ENCODE results near the gene NUAK1. TPM values are rescaled to one million over a fixed set of nuclear protein-coding genes. Genes with fewer than 3 reads are reported as not detected.

NUAK1 gene
- total and polyA plus RNA-seq, 2 experiments from 2014 or later = 5.4 to 16.9 TPM

DNA sequence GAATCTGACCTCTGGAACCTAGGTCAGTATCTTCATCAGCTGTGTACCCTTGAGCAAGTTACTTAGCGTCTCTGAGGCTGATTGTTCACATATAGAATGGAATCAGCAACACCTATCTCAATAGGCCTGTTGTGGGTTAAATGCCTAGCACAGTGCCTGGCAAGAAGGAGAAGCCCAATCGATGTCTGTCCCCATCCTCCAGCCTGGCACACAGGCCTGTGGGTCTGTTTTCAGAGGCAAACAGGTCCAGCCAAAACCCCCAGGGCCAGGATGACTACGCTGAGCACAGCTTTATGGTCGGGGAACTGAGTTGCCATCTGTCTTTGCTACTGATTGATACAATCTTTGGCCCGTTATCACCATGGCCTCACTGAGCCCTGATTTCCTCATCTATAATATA, 89.2 kb downstream of the NUAK1 start (continued):
- TF ChIP-seq, protein P1, sequence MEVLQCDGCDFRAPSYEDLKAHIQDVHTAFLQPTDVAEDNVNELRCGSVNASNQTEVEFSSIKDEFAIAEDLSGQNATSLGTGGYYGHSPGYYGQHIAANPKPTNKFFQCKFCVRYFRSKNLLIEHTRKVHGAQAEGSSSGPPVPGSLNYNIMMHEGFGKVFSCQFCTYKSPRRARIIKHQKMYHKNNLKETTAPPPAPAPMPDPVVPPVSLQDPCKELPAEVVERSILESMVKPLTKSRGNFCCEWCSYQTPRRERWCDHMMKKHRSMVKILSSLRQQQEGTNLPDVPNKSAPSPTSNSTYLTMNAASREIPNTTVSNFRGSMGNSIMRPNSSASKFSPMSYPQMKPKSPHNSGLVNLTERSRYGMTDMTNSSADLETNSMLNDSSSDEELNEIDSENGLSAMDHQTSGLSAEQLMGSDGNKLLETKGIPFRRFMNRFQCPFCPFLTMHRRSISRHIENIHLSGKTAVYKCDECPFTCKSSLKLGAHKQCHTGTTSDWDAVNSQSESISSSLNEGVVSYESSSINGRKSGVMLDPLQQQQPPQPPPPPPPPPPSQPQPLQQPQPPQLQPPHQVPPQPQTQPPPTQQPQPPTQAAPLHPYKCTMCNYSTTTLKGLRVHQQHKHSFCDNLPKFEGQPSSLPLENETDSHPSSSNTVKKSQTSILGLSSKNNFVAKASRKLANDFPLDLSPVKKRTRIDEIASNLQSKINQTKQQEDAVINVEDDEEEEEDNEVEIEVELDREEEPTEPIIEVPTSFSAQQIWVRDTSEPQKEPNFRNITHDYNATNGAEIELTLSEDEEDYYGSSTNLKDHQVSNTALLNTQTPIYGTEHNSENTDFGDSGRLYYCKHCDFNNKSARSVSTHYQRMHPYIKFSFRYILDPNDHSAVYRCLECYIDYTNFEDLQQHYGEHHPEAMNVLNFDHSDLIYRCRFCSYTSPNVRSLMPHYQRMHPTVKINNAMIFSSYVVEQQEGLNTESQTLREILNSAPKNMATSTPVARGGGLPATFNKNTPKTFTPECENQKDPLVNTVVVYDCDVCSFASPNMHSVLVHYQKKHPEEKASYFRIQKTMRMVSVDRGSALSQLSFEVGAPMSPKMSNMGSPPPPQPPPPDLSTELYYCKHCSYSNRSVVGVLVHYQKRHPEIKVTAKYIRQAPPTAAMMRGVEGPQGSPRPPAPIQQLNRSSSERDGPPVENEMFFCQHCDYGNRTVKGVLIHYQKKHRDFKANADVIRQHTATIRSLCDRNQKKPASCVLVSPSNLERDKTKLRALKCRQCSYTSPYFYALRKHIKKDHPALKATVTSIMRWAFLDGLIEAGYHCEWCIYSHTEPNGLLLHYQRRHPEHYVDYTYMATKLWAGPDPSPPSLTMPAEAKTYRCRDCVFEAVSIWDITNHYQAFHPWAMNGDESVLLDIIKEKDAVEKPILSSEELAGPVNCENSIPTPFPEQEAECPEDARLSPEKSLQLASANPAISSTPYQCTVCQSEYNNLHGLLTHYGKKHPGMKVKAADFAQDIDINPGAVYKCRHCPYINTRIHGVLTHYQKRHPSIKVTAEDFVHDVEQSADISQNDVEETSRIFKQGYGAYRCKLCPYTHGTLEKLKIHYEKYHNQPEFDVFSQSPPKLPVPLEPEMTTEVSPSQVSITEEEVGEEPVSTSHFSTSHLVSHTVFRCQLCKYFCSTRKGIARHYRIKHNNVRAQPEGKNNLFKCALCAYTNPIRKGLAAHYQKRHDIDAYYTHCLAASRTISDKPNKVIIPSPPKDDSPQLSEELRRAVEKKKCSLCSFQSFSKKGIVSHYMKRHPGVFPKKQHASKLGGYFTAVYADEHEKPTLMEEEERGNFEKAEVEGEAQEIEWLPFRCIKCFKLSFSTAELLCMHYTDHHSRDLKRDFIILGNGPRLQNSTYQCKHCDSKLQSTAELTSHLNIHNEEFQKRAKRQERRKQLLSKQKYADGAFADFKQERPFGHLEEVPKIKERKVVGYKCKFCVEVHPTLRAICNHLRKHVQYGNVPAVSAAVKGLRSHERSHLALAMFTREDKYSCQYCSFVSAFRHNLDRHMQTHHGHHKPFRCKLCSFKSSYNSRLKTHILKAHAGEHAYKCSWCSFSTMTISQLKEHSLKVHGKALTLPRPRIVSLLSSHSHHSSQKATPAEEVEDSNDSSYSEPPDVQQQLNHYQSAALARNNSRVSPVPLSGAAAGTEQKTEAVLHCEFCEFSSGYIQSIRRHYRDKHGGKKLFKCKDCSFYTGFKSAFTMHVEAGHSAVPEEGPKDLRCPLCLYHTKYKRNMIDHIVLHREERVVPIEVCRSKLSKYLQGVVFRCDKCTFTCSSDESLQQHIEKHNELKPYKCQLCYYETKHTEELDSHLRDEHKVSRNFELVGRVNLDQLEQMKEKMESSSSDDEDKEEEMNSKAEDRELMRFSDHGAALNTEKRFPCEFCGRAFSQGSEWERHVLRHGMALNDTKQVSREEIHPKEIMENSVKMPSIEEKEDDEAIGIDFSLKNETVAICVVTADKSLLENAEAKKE (CRISPR knock-in tag; IDR thresholded peaks at IDR 0.05) = no peak
- TF ChIP-seq JUNB (IDR thresholded peaks at IDR 0.05; ENCODE audit: unreplicated experiment) (no peak), POLR2AphosphoS5 (IDR thresholded peaks at IDR 0.05; ENCODE audit: low read depth) (no peak), CREB1 (CRISPR knock-in tag; IDR thresholded peaks at IDR 0.05; ENCODE audit: low read depth) (no peak)
- TF ChIP-seq, protein P2, sequence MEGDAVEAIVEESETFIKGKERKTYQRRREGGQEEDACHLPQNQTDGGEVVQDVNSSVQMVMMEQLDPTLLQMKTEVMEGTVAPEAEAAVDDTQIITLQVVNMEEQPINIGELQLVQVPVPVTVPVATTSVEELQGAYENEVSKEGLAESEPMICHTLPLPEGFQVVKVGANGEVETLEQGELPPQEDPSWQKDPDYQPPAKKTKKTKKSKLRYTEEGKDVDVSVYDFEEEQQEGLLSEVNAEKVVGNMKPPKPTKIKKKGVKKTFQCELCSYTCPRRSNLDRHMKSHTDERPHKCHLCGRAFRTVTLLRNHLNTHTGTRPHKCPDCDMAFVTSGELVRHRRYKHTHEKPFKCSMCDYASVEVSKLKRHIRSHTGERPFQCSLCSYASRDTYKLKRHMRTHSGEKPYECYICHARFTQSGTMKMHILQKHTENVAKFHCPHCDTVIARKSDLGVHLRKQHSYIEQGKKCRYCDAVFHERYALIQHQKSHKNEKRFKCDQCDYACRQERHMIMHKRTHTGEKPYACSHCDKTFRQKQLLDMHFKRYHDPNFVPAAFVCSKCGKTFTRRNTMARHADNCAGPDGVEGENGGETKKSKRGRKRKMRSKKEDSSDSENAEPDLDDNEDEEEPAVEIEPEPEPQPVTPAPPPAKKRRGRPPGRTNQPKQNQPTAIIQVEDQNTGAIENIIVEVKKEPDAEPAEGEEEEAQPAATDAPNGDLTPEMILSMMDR (conservative IDR thresholded peaks at IDR 0.05; ENCODE audit: low read depth in 2 of 2) = no peak

DNA sequence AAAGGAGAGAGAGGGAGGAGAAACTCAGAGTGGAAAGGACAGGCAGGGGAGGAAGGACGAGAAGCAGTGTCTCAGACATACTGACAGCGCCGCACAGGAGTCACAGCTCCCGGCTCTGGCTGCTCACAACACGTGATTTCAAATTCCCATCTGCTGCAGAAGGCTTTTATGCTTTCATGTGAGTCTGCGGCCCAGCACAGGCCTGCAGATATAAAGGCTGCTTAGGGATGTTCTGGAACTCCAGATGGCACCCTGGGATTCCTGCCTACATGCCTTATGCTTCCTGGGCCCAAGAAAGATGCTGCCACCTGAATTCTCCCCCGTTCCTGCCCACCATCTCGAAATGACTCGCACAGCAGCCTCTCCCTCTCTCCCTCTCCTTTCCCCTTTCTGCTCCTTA, 89.6 kb downstream of the NUAK1 start:
- Histone ChIP-seq H3K27ac (ENCODE audit: low read depth) (no peak overlapping the region), H3K79me2 (replicated peaks; ENCODE audit: insufficient read depth) (no peaks in the 10 kb centered on the region), H3K27me3 (ENCODE audit: insufficient read depth) (no peaks in the 10 kb centered on the region), H3F3A (replicated peaks; ENCODE audit: low read depth) (no peaks in the 10 kb centered on the region), H3K4me1 (ENCODE audit: insufficient read depth) (peaks cover 3% of the 10 kb centered on the region; the same call in 1 of the 2 replicates), H4K20me1 (replicated peaks; ENCODE audit: insufficient read depth) (no peaks in the 10 kb centered on the region), H3K9me2 (ENCODE audit: insufficient read depth) (peaks cover 6% of the 10 kb centered on the region; the same call in 1 of the 2 replicates), H3K4me3 (no peak overlapping the region), H3K4me2 (no peak overlapping the region), H2AFZ (no peak overlapping the region), H3K36me3 (ENCODE audit: insufficient read depth) (no peaks in the 10 kb centered on the region)
- Mint-ChIP-seq H3K9me3 (no peaks in the 10 kb centered on the region), H3K27ac (no peak overlapping the region), H3K4me3 (no peak overlapping the region), H3K36me3 (ENCODE audit: low read depth) (no peaks in the 10 kb centered on the region), H3K4me1 (peaks cover 7% of the 10 kb centered on the region), H3K27me3 (ENCODE audit: insufficient read depth, low read depth, poor library complexity) (peaks cover 3% of the 10 kb centered on the region)
- no peak for ATAC-seq
- DNase-seq (ENCODE audit: low spot score) = no peak
- TF ChIP-seq POLR2AphosphoS5 (IDR thresholded peaks at IDR 0.05; ENCODE audit: low read depth) (no peak), EZH2 (IDR thresholded peaks at IDR 0.05; ENCODE audit: low read depth, unreplicated experiment) (no peak), ZNF114 (CRISPR knock-in tag; IDR thresholded peaks at IDR 0.05) (no peak), EZH2phosphoT487 (IDR thresholded peaks at IDR 0.05; ENCODE audit: unreplicated experiment) (no peak)

Data from GM23338 (cell line).